HG03571 (cell line): ENCODE measurements around the gene MC1R.

Experiments
- ATAC-seq: cut with Tn5 transposase; IDR thresholded peaks from one replicate; pipeline ENCODE4 v1.9.1; 2021; ENCODE audit not compliant: unreplicated experiment

The MC1R gene

DNA sequence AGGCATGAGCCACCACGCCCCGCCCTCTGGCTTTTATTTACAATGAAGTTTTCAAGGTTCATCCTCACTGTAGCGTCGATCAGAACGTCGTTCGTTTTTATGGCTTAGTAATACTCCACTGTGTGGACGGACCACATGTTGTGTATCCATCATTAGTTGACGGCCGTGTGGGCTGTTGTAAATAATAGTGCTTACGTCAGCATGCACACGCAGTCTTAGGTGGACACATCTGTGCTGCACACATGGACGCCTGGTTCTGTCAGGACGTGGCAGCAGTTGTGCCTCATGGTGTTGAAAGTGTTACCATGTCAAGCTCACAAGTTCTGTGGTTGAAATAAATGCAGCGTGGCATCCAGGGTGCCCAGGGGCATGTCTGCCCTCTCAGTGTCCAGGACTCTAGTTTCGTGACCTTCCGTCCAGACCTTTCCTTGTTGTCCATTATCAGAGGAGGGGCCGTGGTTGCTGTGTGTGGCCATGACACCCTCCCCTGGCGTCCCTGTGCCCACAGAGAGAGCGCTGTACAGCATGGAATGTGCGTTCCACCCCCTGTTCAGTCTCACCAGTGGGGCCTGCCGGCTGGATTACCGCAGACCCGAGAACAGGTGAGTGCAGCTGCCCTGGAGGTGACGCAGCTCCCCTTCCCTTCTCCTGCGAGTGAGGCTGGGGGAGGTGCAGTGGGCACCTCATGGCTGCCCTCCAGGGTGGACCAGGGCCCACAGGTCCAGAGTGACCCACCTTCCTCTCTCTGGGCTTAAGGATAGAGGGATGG is 23.0 kb upstream of the MC1R start:
- ATAC-seq, result no peak

DNA sequence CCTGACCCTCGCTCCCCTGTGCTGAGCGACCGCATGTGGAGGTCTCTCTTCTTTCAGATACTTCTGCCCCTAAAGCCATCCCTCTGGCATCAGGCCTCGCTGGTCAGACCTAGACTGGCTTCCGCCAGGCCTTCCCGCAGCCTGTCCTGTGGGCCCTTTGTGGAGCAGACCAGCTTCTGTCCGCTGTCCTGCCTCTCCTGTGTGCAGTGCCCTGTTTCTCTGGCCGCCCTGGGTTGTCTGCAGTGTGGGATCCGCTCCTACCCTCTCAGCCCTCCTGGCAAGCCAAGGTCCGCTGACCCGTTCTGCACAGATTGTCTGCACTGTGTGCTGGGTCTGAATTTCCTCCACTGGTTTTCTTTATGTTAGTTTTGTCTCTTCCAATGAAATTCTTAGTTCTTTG is 21.5 kb upstream of the MC1R start:
- ATAC-seq, result no peak

DNA sequence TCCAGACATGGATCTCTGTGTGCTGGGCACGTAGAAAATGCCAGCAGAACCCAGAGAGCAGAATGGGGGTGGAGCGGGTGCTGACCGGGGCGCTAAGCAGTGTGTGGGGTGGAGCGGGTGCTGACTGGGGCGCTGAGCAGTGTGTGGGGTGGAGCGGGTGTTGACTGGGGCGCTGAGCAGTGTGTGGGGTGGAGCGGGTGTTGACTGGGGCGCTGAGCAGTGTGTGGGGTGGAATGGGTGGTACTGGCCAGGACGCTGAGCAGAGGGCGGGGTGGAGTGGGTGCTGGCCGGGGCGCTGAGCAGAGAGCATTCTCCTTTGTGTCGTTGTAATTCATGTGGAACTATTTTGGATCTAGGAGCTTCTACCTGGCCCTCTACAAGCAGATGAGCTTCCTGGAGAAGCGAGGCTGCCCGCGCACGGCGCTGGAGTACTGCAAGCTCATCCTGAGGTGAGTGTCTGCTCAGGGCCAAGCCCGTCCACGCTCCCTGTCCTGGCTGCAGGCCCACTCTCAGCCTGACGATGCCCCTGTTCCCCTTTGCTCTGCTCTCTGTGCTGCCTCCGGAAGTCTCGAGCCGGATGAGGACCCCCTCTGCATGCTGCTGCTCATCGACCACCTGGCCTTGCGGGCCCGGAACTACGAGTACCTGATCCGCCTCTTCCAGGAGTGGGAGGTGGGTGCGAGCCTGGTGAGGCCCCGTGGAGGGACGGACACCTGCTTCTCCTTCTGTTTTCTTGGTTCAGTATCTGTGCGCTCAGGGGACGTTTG is 20.3 kb upstream of the MC1R start:
- ATAC-seq, result no peak

DNA sequence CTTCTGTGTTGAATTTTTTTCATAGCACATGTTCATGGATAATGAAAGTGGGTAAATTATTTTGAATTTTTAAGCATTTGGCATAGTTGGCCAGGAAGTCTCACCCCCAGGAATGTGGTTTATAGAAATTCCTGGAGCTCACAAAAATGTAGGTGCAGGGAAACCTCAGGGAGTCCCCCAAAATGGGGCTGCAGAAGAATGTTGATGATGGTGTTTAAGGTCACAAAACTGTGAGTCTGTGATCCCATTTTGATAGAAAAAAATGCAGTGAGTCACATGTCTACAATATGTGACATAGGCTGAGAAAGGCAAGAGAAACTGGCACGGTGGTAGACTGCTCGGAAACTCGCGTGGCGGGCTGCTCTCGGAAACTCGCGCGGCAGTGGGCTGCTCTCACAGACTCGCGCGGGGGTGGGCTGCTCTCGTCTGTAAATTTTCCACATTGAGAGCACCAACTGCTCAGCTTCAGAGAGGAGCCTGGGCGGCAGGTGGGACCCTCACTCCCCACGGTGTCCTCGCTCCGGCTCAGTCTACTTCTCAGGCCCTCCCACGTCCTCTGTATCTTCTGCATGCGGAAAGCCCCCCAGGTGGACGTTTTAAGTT is 18.7 kb upstream of the MC1R start:
- no peak for ATAC-seq

DNA sequence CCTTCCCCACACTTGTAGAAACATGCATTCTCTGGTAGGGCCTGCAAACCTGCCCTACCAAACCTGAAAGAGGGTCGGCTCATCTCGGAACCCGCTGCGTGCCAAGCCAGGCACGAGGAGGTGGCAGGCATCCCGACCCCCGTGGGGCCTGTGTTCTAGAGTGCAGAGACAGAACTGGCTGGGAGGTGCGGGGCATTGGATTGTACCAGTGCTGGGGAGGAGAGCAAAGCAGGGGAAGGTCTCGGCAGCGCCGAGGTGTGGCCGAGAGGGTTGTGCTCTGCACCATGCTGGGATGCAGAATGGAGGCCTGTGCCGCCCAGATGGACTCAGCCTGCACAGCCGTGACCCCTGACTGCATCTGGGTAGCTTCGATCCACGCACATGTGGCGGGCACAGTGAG is 17.8 kb upstream of the MC1R start:
- no peak for ATAC-seq

DNA sequence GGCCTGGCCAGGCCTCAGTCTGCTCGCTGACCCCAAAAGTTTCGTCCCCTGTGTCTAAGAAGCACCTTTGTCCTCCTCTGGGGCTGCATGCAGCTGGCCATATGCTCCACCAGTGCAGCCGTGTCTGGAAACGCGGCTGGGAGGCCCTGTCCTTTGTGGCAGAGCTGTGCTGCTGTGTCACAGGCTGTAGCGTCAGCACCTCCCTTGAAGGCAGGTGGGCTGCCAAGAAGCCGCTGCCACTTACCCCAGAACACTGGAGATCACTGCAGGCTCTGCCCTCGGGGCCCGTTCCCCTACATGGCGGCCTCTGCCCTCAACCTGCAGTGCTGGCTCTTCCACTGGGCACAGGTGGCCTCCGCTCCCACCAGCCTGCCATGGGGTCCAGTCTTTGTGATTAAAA is 15.7 kb upstream of the MC1R start:
- no peak for ATAC-seq

DNA sequence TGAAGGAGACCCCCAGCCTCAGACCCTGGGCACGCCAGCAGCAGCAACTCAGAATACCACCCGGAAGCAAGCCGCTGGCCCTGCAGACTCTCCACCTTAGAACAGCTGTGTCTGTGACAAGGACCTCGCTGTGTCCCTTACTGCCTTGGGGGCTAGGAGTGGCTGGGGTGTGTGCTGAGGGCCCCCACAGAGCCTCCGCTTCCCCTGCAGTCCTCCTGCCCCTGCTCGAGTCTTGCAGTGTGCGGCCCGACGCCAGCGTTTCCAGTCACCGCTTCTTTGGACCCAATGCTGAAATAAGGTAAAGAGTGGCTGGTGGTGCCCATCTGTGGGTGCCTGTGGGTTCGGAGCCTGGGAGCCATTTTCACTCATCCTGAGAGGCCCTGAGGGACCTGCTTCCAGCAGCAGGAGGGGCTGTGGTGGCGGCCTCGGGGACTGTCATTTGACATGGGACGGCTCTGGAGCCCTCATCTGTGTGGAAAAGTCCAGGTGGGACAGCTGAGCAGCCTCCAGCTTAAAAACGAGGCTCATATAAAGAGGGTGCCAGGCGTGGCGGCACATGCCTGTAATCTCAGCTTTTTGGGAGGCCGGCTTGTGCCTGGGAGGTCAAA is 14.7 kb upstream of the MC1R start:
- no peak for ATAC-seq

DNA sequence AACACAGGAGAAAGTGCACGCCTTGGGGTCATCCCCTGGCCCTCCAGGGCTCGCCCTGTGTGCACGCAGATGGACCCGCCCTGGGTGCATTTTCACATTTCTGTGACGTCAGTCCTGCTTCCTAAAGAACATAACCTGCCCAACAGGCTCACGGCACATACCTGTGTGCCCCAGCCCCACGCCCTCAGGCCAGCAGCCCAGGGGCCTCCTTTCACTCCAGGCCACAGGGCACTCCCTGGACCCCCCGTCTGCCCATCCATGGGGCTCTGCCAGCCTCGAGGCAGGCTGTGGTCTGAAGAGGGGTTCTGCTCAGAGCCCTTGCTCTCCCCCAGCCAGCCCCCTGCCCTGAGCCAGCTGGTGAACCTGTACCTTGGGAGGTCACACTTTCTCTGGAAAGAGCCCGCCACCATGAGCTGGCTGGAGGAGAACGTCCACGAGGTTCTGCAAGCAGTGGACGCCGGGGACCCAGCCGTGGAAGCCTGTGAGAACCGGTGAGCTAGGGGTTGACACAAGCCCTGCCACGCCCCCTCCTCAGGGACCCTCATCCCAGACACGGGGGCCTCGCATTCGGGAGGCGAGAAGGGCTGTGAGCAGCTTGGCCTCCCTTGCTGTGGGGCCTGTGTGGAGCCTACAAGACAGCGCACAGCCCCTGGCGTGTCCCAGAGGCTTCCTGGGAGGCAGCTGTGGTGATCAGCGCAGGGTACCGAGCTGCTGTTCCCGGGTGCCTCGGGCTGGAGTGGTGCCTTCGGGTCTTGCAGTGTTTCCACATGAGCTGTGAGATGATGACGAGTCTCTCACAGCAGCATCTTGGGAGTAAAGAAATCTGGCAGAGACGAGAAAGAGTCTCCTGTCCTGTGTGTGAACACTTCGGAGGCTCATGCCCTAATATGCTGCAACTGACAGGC is 13.8 kb upstream of the MC1R start:
- no peak for ATAC-seq

DNA sequence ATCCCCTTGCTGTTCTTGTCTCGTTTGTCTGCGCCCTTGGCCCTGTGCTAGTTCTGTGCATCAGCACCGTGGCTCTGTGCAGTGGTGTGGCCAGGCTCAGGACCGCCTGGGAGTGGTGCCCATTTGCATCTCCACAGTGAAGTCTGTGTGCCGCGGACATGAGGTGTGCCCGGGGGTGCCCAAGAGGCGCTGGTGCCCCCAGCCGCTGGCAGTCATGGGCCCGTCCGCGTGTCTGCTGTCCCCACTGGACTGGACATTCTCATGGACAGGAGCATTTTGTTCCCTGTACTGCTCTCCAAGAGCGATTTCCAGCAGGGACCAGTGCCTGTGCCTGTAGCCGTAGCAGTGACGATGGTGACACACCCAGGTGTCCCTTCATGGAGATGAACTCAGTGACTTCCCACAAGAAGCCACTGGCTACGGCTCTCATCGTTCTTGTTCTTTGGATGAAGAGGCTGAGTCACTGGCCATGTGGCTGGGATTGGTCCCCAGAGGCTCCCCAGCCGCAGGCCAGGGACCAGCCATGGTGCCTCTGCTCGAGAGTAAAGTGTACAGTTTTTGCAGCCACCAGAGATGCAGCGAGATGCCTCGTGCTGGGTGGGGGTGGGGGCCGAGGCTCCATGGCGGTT is 13.0 kb upstream of the MC1R start:
- no peak for ATAC-seq

DNA sequence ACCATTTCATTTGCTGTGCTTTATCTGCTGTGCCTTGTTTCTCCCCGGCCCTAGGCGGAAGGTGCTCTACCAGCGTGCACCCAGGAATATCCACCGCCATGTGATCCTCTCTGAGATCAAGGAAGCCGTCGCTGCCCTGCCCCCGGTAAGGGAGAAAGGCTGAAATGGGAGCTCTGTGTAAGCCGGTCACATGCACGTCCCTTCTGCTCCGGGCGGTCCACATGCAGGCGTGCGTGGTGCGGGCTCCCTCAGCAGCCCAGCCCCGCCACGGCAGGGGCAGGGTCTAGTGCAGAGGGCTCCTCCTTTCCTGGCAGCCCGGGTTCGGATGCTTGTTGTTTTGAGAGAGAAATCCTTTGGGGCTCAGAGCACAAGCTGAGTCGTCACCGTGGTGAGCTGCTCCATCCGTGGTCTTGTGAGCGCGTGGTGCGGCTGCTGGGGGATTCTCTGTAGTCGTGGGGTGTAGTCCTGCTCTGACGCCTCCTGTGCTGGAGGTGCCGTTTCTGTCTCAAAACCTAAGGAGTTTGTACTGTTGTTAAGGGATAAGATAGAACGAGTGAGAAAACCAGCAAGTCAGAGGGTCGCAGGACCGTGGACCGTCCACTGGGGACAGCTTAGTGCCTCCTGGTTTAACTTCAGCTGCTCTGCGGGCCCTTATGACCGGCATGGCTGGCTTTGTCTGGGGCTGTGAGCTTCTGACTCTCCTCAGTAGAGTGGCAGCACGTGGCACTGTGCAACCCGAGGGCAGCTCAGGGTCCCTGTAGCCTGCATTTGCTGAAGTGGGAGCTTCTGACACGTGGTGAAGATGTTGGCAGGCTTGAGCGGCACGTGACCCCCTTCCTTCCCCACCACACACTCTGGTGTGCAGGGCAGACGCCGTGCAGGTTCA is 12.3 kb upstream of the MC1R start:
- ATAC-seq, result no peak

DNA sequence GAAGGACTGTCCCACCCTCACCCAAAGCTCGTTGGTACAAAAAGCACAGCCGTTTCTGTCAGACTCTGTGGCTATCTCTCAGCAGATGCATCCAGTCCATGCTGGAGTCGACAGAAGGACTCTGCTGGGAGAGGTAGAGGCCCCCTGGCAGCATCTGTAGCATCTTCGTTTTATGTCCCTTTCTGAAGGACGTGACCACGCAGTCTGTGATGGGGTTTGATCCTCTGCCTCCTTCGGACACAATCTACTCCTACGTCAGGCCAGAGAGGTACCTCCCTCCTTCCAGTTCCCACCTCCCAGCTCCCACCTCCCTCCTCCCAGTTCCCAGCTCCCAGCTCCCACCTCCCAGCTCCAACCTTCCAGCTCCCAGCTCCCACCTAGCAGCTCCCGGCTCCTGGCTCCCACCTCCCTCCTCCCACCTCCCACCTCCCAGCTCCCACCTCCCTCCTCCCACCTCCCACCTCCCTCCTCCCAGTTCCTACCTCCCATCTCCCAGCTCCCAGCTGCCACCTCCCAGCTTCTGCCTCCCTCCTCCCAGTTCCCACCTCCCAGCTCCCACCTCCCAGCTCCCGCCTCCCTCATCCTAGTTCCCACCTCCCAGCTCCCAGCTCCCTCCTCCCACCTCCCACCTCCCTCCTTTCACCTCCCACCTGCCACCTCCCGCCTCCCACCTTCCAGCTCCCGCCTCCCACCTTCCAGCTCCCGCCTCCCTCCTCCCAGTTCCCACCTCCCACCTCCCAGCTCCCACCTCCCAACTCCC is 11.4 kb upstream of the MC1R start:
- ATAC-seq, result no peak

DNA sequence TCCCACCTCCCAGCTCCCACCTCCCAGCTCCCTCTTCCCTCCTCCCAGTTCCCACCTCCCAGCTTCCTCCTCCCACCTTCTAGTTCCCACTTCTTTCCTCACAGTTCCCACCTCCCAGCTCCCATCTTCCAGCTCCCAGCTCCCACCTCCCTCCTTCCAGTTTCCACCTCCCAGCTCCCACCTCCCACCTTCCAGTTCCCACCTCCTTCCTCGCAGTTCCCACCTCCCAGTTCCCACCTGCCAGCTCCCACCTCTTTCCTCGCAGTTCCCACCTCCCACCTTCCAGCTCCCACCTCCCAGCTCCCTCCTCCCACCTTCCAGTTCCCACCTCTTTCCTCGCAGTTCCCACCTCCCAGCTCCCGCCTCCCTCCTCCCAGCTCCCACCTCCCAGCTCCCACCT is 10.4 kb upstream of the MC1R start:
- no peak for ATAC-seq

DNA sequence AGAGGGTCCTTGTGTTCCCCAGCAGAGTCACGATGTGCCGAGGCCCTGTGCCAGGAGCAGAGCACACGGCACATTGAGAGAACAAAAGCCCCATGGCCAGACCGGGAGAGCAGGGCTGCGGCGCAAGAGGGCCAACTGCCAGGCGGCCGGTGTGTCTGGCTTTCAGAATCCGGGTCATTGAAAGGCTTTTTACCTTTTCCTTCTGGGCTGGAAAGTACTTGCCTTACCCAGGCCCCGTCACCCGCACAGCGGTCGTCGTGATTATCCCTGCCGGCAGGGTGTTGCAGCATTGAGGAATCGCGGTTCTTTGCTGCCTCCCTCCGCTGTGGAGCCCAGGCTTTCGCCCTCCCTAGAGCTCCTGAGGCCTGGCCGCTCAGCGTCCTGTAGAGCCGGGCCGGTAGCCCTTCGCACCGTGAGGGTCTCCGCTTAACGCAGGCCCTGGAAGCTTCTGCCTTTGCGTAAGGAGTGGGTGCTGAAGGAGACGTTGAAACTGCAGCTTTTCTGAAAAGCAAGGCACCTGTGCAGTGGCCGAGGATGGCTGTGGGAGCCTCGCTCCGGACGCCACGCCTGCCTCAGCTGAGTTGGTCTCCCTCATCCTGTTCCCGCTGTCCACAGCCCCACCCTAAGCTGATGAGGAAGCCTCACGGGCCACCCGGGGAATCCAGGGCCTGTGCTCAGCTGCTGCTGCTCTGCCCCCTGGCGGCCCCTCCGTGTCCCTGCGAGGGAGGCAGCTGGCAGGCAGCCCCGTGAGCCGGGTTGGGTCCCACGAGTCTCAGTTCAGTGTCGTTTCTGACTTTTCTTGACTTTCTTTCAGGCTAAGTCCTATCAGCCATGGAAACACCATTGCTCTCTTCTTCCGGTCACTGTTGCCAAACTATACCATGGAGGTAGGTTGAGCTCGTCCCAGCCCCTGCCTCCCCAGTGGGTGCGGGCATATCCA is 8.6 kb upstream of the MC1R start:
- no peak for ATAC-seq

DNA sequence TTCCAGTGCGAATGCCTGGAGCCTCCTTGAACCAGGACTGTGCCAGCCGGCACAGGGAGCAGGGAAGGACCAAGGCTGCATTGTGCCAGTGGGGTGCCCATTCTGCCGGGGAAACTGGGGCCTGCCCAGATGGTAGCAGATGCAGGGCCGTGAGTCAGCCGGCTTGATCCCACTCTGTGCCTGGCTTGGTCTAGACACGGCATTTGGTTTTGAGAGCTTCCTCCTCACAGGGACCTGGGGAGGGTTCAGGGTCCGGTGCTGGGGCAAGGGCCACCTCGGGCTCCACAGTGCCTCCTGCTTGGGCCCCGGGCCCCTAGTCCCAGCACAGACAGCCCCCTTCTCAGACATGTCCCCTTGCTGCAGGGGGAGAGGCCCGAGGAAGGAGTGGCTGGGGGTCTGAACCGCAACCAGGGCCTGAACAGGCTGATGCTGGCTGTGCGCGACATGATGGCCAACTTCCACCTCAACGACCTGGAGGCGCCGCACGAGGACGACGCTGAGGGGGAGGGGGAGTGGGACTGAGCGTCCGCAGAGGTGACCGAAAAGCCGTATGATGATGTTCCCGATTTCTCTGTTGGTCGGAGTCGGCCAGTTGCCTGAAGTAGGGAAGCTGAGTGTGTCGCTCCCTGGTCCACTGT is 7.8 kb upstream of the MC1R start:
- ATAC-seq, result no peak

DNA sequence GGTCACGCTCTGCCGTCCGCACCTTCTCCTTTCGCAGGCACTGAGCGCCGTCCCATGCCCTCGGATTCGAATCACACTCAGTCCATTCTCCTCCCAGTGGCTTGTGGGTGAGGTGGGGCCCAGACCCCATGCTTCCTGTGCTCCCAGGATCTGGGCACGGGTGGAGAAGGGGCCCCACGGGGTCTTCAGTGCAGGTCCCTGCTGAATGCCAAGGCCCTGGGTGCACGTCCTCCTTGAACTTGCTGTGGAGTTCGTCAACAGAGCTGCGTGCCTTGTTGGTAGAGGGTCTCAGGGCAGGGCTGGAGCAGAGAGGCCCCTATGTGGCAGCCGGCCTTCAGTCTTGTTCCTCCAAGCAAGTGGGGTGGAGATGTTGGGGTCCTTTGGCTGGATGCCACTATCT is 7.3 kb upstream of the MC1R start:
- ATAC-seq, result no peak

DNA sequence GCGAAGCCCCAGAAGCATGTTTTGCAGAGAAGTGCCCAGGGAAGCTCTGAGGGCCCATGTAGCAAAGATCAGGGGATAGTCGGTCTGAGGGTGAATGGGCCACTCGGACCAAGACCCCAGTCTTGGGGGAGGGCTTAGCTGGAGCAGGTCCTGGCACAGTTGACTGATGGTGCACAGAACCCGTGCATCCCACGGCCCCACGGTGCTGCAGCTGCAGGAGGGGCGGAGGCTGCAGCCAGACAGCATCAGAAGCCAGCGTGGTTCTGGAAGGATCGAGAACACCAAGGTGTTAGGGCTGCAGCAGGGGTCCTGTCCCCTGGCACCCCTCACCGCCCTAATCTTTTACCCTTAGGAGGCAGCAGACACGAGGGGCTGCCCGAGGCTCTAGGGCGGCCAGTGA is 6.5 kb upstream of the MC1R start:
- ATAC-seq, result no peak

DNA sequence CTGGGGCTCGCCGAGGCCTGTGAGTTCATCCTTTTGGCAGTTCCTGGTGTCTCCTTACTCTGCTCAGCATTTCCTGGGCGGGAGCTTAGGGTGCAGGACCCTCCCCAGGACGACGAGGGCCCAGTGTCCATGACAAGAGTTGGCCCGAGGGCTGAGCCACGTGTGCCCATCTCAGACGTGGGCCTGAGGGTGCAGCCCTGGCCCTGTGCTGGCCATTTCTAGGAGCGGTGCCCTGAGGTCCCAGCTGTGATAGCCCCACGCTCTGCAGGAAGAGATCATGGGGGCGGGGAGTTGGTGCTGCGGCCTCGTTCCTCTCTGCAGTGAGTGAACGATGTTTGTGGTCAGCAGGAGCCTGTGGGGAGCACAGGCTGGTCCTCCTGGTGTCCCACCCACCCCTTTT is 6.0 kb upstream of the MC1R start:
- no peak for ATAC-seq
